ENCODE data around the gene PRDM10. TPM values are rescaled to one million over a fixed set of nuclear protein-coding genes. Genes with fewer than 3 reads are reported as not detected.

PRDM10 gene
- total RNA-seq, 1 experiment from 2014 or later, result 7.7 TPM

GRCh38 chr11:130040281-130040940 is 37.8 kb upstream of the PRDM10 start:
- Histone ChIP-seq H3K9me3 (ENCODE audit: control insufficient read depth, low read depth, low read length) (no peaks in the 10 kb centered on the region), H3K27me3 (ENCODE audit: insufficient read depth, low read length) (no peaks in the 10 kb centered on the region), H2AFZ (ENCODE audit: low read length) (no peak overlapping the region), H2BK120ac (ENCODE audit: low read depth, low read length, poor library complexity, severe bottlenecking) (no peak overlapping the region), H4K8ac (replicated peaks; ENCODE audit: insufficient read length, low read depth, low read length) (no peak overlapping the region), H3K79me1 (ENCODE audit: insufficient read depth, low read depth, low read length, poor library complexity, severe bottlenecking) (no peaks in the 10 kb centered on the region), H3K9ac (ENCODE audit: extremely low read depth, insufficient read length, low read length) (no peak overlapping the region), H3T11ph (ENCODE audit: low read length) (no peak overlapping the region), H3K4me2 (ENCODE audit: insufficient read depth, insufficient read length, low read length) (no peak overlapping the region), H2BK12ac (ENCODE audit: insufficient read length, low read depth, low read length) (no peak overlapping the region), H3K56ac (ENCODE audit: insufficient read length, low read depth, low read length) (no peak overlapping the region), H2BK5ac (ENCODE audit: insufficient read length, low read length) (no peak overlapping the region), H4K20me1 (ENCODE audit: control insufficient read depth, insufficient read depth, insufficient read length) (no peaks in the 10 kb centered on the region), H3K4ac (ENCODE audit: low read depth, low read length) (no peak overlapping the region), H3K27ac (ENCODE audit: insufficient read length, low read depth, low read length) (no peak overlapping the region), H2BK20ac (ENCODE audit: low read depth, low read length, poor library complexity, severe bottlenecking) (no peak overlapping the region), H3K14ac (ENCODE audit: insufficient read depth, low read length) (no peak overlapping the region; the same call in 1 of the 2 replicates), H3K23me2 (ENCODE audit: insufficient read length, low read depth, low read length, poor library complexity, severe bottlenecking) (no peaks in the 10 kb centered on the region), H3K4me1 (ENCODE audit: insufficient read depth, low read length) (no peaks in the 10 kb centered on the region; the same call in 1 of the 2 replicates), H3K23ac (ENCODE audit: insufficient read length, low read depth, low read length) (no peak overlapping the region), H3K18ac (ENCODE audit: insufficient read length, low read depth, low read length) (no peak overlapping the region), H4K91ac (ENCODE audit: insufficient read length, low read depth, low read length) (no peak overlapping the region), H2AK5ac (ENCODE audit: insufficient read length, low read length) (no peak overlapping the region), H4K5ac (ENCODE audit: insufficient read length, low read depth, low read length) (no peak overlapping the region), H2BK15ac (ENCODE audit: low read depth, low read length) (no peak overlapping the region; the same call in 1 of the 2 replicates), H3K79me2 (ENCODE audit: insufficient read depth, low read length) (no peaks in the 10 kb centered on the region)
- peaks cover 4 to 5% of the 10 kb centered on the region in 2 experiments; a peak in 4 of 5 replicates for H3K9me3 Mint-ChIP-seq
- TF ChIP-seq CTCF (conservative IDR thresholded peaks at IDR 0.05), result no peak
- H3K36me3 Mint-ChIP-seq (ENCODE audit: insufficient read depth in 1 of 3, low read depth in 3 of 3), result peaks cover 0 to 4% (median 0%) of the 10 kb centered on the region in 3 experiments; a peak in 2 of 7 replicates
- H3K4me3 Mint-ChIP-seq, result no peak overlapping the region
- H3K27ac Mint-ChIP-seq, result no peak overlapping the region
- DNase-seq, result no peak
- H3K27me3 Mint-ChIP-seq (ENCODE audit: low read depth), result peaks cover 4% of the 10 kb centered on the region; the same call in 1 of the 2 replicates
- peaks cover 12% of the 10 kb centered on the region in 2 experiments for H3K4me1 Mint-ChIP-seq
- WGBS (ENCODE audit: extremely low coverage, insufficient read length, low lambda C conversion rate), result no CpG with 5 or more reads among the region's 49 CpGs

All from H9 (cell line).